SK-N-SH (cell line): Measurements from ENCODE around the gene CFAP107.

Experiments used
- CTCF ChIP-seq: fragments of 200-600 bp; sonication (generic); IDR thresholded peaks from 2 replicates; pipeline ENCODE4 v1.6.1; 2017; ENCODE audit warnings: antibody characterized with exemption, mild to moderate bottlenecking, moderate library complexity
- EP300 ChIP-seq, 2 experiments: IDR thresholded peaks; 2 replicates each; pipeline versions ENCODE4 v1.4.0 to v1.6.1; 2012; ENCODE audit warnings: borderline replicate concordance in 1 of 2, low read depth in 1 of 2, low read length in 1 of 2
- JUND ChIP-seq: IDR thresholded peaks from 2 replicates; pipeline ENCODE4 v1.4.0; 2012
- MAX ChIP-seq: IDR thresholded peaks from 2 replicates; pipeline ENCODE4 v1.4.0; 2012; ENCODE audit warnings: low read depth
- NFIC ChIP-seq: IDR thresholded peaks from 2 replicates; pipeline ENCODE4 v1.4.0; 2012; ENCODE audit warnings: borderline replicate concordance
- USF1 ChIP-seq: IDR thresholded peaks from 2 replicates; pipeline ENCODE4 v1.4.0; 2012; ENCODE audit warnings: low read depth, borderline replicate concordance

GRCh38 chr1:12745992-12746323 lies at the start of gene CFAP107:
- TF ChIP-seq JUND (no peak), EP300 (IDR thresholded peaks at IDR 0.05; ENCODE audit: borderline replicate concordance in 1 of 2, low read depth in 1 of 2, low read length in 1 of 2) (no peak), NFIC (no peak), CTCF (no peak), MAX (no peak), USF1 (no peak)
